HG03108 (cell line): ENCODE results near the gene IQCF6.
"Not testable (repeated sequence)": the region's sequence is repeated elsewhere in the genome, so short reads cannot be mapped to it uniquely, and the experiment has no call there.

Experiments
- ATAC-seq: cut with Tn5 transposase; IDR thresholded peaks from one replicate; pipeline ENCODE4 v1.9.1; 2021; ENCODE audit warnings: moderate library complexity; ENCODE audit not compliant: unreplicated experiment

The IQCF6 gene

DNA sequence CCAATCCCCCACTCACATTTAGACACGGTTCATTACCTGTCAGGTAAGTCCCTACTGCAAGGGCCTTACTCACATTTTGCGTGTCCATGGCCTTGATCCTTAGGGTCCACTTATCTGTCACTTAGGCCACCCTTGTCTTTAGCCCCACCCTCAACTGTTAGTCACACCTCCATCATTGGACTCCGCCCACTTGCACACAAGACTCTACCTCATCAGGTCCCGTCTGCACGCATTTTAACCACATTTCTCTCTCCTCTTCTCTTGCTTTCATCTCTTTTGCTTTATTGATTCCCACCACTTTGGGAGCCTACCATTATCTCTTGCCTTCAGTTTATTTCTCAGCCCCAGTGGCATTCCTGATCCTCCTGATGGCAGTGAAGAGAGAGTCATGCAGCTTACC is at the start of gene IQCF6:
Gene IQCF6, minus strand, starts transcription at position 101 of the 400 bp plus-strand sequence. Its CDS starts 13 bp downstream, at position 88.
- ATAC-seq, result no peak

DNA sequence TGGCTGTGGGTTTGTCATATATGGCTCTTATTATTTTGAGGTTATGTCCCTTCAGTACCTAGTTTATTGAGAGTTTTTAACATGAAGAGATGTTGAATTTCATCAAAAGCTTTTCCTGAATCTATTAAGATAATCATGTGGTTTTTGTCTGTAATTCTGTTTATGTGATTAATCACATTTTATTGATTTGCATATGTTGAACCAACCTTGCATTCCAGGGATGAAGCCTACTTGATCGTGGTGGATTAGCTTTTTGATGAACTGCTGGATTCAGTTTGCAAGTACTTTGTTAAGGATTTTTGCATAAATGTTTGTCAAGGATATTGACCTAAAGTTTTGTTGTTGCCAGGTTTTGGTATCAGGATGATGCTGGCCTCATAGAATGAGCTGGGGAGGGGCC is 49.3 kb upstream of the IQCF6 start:
- ATAC-seq, result no peak

DNA sequence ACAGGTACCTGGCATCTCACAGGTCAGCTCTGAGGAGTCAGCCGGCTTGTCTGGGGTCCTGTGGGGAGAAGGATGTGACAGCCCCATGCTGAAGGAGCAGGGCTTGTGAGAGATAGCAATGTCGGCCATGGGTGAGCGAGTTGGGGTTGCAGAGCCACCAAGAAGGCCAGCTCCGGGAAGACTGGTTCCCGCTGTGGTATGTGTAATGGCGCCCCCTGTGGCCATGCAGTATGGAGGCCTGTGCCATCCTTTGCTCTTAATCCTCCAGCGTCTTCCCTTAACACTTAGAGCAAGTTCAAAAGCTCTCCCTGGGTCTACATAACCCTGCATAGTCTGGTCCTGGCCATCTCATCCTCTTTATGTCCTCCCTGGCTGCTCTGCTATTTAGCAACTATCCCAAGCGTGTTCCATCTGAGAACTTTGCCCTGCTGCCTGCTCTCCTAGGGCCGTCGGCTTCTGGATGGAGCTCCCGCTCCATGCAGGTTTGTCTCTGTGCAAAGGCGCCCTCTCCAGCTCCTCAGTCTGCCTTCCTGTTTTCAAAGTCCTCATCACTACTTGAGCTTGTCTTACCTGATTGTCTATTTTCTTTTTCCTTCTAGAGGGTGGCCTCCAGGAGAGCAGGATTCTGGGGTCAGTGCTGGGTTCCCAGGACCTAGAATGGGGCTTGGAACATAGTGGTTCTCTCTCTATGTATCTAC is 40.8 kb upstream of the IQCF6 start:
- no peak for ATAC-seq

DNA sequence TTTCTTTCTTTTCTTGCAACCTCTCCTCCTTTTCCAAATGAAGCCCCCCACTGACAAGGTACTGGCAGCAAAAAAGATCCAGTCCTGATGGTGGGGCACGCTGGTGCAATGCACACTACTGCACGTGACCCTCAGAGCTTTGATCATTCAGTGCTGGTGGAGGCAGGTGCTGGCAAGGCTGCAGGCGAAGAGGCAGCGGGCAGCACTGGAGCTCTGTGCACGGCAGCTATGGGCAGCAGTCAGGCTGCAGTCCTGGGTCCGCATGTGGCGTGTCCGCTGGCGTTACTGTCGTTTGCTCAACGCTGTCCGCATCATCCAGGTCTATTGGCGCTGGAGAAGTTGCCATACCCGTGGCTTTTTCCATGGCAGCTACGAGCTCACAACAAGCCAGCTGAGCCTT is 40.1 kb upstream of the IQCF6 start:
- no peak for ATAC-seq

DNA sequence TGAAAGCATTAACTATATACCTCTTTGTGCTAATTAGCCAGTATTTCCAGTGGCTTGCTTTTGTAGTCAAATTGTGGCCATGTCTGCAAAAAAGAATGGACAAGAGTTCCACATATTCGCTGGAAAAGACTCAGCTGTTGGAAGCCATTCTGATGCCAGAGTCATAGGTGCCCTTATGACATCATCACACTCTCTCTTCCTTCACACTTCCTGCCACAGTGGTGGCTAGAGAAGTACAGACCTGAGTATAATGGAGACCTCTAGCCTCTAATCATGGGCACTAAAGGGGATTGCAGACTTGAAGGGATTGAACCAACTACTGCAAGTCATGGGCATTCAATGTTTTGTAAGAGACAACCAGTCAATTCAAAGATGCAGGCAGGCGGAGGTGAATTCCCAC is 38.3 kb upstream of the IQCF6 start:
- ATAC-seq, result no peak

DNA sequence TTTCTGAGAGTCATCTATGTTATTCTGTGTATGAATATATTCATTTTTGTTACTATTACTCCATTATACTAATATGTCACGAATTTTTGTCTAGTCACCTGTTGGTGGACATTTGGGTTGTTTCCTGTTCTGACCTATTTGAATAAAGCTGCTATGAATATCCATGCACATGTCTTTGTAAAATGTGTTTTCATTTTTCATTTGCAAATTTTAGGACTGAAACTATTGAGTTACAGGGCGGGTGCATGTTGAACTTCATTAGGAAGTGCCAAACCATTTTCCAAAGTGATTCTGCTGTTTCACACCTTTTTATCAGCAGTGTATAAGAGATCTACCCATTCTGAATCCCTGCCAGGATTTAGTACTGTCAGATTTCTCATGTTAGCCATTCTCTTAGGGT is 37.7 kb upstream of the IQCF6 start:
- no peak for ATAC-seq

DNA sequence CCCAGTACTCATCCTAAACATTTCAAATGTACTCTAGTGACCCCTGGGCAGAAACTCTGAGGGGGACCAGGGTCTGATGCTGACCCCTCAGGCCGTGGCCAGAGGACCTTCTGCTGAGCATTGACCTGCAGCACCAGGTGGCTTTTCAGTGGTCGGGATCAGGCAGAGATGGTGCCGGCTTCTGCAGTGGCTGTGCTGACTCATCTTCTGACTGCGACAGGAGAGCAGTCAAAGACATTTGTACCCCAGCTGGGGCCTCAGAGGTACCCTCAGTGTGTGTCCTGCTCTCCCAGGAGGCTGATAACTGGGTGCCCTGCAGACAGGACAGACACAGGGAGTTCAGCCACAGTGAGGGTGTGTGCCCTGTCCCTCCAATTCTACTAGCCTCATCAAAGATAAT is 36.6 kb upstream of the IQCF6 start:
- no peak for ATAC-seq

DNA sequence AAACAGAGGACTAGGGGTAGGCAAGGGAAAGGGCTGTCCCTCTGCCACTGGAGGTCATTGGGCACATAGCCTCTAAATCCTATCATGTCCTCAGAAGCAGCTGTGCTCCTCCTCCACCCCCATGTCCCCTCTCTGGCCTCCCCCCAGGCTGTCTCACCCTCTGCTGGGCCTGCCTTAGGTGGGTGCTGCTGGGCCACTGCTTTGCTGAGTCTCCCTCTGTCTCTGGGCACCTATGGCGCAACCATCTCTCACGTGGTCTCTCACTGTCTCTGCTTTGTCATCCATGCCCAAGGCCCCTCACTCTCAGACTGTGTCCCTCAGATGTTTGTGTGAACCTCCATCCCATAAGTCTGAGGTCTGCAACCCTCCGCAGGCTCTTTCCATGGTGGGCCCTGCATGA is 35.0 kb upstream of the IQCF6 start:
- ATAC-seq, result no peak

DNA sequence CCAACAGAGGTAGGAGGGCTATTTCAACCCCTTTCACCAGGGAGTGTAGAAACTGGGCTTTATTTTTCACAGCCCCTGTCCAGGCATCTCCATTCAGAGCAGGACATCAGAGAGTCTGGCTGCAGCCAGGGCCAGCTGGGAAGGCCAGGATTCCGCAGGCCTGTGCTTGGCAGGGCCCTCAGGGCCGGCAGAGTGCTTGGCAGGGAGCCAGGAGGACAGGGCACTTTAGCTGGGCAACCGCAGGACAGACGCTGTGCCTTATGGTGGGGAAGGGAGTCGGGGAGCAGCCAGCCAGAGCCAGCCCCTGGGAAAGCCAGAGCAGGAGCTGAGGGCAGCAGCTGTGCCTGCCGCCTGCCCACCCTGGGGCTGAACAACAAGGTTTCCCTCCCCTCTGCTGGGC is 34.5 kb upstream of the IQCF6 start:
- ATAC-seq, result no peak

DNA sequence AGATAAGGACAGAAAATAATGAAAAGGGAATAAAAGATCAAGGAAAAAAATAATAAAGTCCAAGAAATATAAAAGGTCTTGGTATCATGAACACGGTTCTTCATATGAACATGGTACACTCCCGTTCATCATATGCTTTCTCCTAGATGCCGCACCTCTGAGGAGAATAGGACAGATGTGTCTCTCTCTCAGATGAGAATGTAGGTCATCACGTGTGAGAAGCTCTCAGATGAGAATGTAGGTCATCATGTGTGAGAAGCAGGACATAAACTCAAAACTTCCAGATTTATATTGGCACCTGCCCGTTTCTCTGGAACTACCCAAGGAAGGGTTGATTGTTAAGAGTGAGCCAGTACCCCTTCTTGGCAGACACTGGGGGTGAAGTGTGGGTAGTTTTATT is 29.9 kb upstream of the IQCF6 start:
- no peak for ATAC-seq

DNA sequence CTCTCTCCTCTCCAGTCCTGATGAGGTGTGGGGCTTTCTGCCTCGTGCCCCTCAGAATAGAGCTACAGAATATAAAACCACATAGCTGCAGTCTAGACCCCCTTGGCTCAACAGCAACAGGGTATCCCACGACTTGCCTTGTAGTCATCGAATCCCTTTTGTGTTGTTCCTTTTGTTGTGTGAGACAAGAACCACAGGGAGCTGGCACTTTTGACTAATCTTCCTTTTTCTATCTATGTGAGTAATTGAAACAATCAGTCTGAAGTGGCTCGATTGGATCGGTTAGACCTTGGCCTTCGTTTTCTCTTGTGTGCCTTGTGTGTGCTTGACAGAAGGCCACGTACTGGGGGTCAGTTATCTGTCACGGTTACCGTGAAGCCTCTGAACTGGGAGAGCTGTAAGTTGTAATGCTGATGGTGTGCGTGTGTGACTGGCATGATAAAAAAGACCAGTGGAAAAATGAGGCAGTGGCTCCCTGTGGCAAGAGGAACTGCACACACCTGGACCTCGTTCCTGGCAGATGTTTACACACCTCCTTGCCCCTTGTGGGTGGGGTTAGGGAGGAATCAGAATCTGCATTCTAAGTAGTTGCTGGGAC is 23.2 kb upstream of the IQCF6 start:
- no peak for ATAC-seq

DNA sequence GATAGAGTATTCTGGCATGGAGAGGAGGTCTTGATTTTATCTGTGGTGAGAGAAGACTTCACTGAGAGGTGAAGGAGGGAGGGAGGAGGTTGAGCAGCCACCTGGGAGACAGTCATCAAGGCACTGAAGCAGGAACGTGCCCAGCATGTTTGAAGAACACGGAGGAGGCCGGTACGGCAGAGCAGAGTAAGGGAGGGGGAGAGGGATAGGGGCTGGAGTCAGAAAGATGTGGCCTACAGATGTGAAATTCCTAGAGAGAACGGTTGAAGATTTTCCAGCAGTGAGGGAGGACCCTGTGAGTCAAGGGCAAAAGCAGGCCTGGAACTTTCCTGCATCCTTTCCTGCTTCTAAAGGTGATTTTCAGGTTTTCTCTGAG is 21.7 kb upstream of the IQCF6 start:
- no peak for ATAC-seq

DNA sequence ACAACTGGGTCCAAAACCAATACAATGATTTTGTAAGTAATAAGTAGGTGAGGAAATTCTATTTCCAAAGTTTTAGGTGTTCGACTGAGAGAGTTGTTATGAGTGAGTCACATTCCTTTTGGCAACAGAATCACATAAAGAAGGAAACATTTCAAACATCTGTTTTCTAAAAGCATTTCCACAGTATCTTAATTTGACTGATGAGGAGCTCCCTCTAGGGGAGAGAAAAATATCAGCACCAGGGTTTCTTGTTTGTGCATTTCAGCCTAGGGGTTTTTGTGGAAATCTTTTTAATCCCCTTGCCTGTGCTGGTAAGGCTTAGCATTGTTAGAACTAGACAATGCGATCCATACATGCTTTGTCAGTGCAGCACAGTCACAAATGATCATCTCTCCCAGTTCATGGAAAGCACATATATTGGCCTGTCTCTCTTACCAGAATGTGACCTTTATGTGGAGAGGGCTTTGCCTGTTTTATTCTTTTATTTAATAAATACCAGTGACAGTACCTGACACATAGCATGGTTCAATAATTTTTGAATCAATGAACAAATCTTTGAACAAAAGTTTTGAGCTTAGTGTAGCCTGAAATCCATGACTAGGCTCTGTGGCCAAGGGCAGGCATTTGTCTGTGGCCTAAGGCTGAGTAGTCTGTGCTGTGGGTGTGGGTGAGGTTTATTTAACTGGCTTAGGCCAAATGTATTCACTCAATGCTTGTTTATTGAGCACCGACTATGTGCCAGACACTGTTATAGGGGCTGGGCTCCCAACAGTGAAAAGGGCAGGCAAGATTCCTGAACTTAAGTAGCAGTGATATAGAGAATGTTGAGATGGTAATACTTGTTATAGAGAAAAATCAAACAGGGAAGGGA is 21.1 kb upstream of the IQCF6 start:
- no peak for ATAC-seq

DNA sequence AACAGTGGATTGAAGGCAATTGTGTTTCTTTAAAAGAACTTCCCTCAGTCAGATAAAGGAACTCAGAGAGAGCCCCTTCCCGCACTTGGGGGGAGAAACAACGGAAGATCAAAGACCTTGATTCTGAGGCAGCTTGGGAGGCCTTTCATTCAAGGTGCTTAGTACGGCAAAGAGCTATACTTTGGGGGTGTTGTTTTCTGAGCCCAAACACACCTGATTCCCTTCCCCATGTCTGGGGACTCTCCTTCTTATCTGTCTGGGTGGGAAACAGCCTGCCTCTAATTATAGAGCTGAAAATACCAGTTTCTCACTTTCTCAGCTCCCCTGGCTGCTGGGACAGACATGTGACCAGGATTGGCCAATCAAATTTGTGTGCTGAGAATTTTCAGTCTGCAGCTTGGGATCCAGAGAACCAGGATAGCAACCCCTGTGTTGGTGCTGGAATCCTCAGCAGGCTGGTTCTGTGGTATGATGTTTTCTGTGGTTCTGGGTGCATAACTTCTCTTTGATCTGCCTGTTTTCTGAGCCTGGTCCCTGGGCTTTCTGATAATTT is 19.4 kb upstream of the IQCF6 start:
- ATAC-seq, result no peak

DNA sequence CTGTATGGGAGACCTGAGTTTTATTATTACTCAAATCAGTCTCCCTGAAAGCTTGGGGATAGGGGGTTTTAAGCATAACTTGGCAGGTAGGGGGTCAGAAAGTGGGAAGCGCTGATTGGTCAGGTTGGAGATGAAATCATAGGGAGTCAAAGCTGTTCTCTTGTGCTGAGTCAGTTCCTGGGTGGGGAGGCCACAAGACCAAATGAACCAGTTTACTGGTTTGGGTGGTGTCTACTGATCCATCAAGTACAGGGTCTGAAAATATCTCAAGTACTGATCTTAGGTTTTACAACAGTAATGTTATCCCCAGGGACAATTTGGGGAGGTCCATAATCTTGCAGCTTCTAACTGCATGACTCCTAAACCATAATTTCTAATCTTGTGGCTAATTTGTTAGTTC is 17.8 kb upstream of the IQCF6 start:
- no peak for ATAC-seq

DNA sequence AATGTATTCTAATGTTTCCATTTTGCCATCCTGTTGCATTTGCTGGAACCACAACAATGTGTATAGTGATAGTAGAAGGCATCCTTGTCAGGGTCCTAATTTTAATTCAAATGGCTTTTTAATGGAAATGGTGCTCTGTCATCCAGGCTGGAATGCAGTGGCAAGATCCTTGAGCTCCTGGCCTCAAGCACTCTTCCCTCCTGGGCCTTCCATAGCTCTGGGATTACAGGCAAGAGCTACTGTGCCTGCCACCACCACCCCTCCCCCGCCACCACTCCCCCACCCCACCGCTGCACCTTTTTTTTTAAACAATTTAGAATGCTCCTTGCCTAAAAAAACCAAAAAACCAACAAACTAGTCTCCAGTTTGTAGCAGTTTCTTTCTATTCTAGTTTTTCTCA is 15.2 kb upstream of the IQCF6 start:
- ATAC-seq, result no peak

DNA sequence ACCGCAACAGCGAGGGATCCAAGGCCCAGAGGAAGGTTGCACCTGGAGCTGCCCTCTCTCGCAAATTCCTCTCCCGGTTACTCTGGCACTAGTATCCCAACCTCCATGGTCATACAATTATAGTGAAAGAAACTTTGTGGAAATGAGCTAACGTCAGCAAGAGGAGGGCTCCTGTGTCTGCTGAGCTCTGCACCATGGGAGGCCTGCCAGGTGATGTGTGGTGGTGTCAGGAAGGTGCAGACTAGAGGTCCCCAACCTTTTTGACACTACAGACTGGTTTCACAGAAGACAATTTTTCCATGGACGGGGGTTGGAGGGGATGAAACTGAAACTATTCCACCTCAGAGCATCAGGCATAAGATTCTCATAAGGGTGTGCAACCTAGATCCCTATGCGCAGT is 13.2 kb upstream of the IQCF6 start:
- ATAC-seq, result no peak

DNA sequence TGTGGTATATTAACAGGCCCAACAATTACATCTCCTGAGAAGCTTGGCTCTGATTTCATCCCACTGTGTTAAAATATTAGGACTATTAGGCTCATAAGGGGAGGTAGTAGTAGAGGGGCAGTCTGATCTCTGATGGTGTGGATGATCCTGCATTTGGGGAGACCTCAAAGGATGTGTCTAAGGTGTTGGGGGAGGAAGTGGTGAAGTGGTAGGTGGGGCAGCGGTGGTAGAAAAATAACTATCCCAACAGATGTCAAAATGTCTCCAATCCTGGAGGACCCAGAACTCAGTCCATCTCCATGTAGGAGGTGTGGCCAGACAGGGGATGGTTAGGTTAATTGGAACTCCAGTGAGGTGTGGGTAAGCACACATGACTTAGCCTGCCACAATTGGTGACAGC is 10.4 kb upstream of the IQCF6 start:
- no peak for ATAC-seq

DNA sequence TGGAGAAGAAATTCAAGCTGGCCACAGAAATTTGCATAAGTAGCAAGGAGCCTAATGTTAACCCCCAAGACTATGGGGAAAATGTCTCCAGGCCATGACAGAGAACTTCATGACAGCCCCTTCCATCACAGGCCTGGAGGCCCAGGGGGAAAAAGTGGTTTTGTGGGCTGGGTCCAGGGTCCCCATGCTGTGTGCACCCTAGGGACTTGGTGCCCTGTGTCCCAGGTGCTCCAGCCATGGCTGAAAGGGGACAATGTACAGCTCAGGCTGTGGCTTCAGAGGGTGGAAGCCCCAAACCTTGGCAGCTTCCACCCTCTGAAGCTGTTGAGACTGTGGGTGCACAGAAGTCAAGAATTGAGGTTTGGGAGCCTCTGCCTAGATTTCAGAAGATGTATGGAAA is 8.5 kb upstream of the IQCF6 start:
- ATAC-seq, result not testable (repeated sequence)

DNA sequence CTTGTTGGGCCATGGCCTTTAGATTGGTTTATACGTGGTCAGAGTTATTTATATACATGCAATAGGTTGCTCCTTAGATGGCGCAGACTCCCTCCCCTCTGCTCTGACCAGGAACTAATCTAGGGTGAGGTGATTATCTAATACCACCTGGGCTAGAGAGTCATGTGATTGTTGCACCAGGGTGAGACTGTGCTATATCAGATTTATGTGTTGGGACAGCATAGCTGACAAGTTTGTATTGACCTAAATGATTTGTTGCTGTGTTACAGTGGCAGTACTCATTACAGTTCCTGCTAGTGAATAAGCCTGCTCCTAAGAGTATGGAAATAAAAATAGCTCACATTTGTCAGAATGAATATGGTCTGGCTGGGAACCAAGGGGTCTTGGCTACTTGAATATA is 7.2 kb upstream of the IQCF6 start:
- no peak for ATAC-seq

DNA sequence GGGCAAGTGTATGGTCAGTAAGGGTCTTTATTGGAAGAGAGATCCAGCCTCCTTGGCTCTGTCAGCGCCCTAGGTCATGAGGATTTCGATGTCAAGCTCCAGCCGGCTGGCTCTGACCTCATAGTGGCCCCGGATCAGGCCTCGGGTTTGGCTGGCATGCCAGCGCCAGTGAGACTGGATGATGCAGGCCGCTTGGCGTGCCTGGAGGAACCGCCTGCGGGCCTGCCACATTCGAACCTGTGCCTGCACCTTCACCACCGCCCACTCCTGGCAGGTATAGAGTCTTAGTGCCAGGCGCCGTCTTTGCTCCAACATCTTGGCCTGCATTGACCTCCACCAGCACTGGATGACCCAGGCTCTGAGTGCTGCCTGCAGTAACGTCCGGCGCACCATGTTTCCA is 483 bp downstream of the IQCF6 start:
- ATAC-seq, result no peak

DNA sequence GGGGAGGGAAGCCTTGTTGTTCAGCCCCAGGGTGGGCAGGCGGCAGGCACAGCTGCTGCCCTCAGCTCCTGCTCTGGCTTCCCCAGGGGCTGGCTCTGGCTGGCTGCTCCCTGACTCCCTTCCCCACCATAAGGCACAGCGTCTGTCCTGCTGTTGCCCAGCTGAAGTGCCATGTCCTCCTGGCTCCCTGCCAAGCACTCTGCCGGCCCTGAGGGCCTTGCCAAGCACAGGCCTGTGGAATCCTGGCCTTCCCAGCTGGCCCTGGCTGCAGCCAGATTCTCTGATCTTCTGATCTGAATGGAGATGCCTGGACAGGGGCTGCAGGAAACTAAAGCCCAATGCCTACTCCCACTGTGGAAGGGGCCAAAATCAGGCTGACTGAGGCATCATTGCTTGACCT is 1.1 kb downstream of the IQCF6 start:
- no peak for ATAC-seq
